Activated CD8-positive, alpha-beta T cell treated with anti-CD3 and anti-CD28 coated beads for 36 hours (primary cell): ENCODE measurements around the gene DPF3. TPM values are rescaled to one million over a fixed set of nuclear protein-coding genes. Genes with fewer than 3 reads are reported as not detected.

ENCODE experiments used
- ATAC-seq: fragments of 200-7000 bp; cut with Tn5 transposase; one replicate; pipeline ENCODE4 v1.10.0; 2021; ENCODE audit warnings: mild to moderate bottlenecking, moderate library complexity
- CTCF ChIA-PET: fragments of 350-600 bp; sonication (Branson Sonifier 250); formaldehyde crosslinking; loops from one replicate; lab custom pipeline; 2021; ENCODE audit warnings: antibody characterized with exemption; lab: Charles Lee
- POLR2A ChIA-PET: fragments of 350-600 bp; sonication (Branson Sonifier 250); formaldehyde crosslinking; loops from one replicate; lab custom pipeline; 2021; ENCODE audit warnings: antibody characterized with exemption; lab: Charles Lee
- DNase-seq: peaks from one replicate; pipeline ENCODE4 v3.0.0-alpha.2; 2020
- H3K27ac Mint-ChIP-seq: one replicate; pipeline ENCODE4 v1.8.0; 2021; ENCODE audit warnings: mild to moderate bottlenecking, mixed read lengths
- H3K27me3 Mint-ChIP-seq: one replicate; pipeline ENCODE4 v1.8.0; 2021; ENCODE audit warnings: mixed read lengths
- H3K36me3 Mint-ChIP-seq: one replicate; pipeline ENCODE4 v1.8.0; 2021; ENCODE audit warnings: low read depth, mixed read lengths
- H3K4me1 Mint-ChIP-seq: one replicate; pipeline ENCODE4 v1.8.0; 2021; ENCODE audit warnings: low read depth, mixed read lengths
- H3K4me3 Mint-ChIP-seq: one replicate; pipeline ENCODE4 v1.8.0; 2021; ENCODE audit warnings: mild to moderate bottlenecking, moderate library complexity, mixed read lengths
- H3K9me3 Mint-ChIP-seq: one replicate; pipeline ENCODE4 v1.8.0; 2021; ENCODE audit warnings: mixed read lengths
- CTCF ChIP-seq: fragments of 200-600 bp; IDR thresholded peaks from one replicate; pipeline ENCODE4 v1.8.0; 2022; ENCODE audit warnings: antibody characterized with exemption, mild to moderate bottlenecking
- intact Hi-C: fragments of 100-400 bp; cut with micrococcal nuclease; formaldehyde crosslinking; loops from one replicate; pipeline ENCODE4 v1.10.0; 2022
- total RNA-seq, 2 experiments: library from RNA; stranded (reverse); gene quantifications; one replicate each; pipeline ENCODE4 v1.2.3, GENCODE V29; 2021

DPF3 gene
- total RNA-seq, 2 experiments from 2014 or later, result 0.13 to 0.54 TPM

- Mint-ChIP-seq H3K4me1 (no peaks in the 10 kb centered on the region), H3K9me3 (peaks cover 2% of the 10 kb centered on the region), H3K27me3 (no peaks in the 10 kb centered on the region), H3K27ac (no peak overlapping the region), H3K36me3 (no peaks in the 10 kb centered on the region), H3K4me3 (no peak overlapping the region)
- DNase-seq (no peak), ATAC-seq (no peak)
- TF ChIP-seq CTCF, result no peak
- POLR2A ChIA-PET, result no interaction called here
- intact Hi-C loops, result no loop called here
- CTCF ChIA-PET, result interaction anchor here (0.8 to 0.9 kb wide), 2 partner anchors 79 to 164 kb away, joined by 3 read pairs; no protein-coding TSS in a partner anchor
Measured at GRCh38 chr14:72677664-72678063, 216.2 kb downstream of the DPF3 start.

GRCh38 chr14:72675126-72675525, 218.8 kb downstream of the DPF3 start:
- TF ChIP-seq CTCF, result no peak
- no peak overlapping the region for H3K4me3 Mint-ChIP-seq
- H3K27me3 Mint-ChIP-seq, result peaks cover 8% of the 10 kb centered on the region
- intact Hi-C loops, result no loop called here
- H3K4me1 Mint-ChIP-seq, result no peaks in the 10 kb centered on the region
- no peak for DNase-seq
- peaks cover 2% of the 10 kb centered on the region for H3K9me3 Mint-ChIP-seq
- ChIA-PET CTCF (no interaction called here), POLR2A (no interaction called here)
- H3K36me3 Mint-ChIP-seq, result no peaks in the 10 kb centered on the region
- ATAC-seq, result no peak
- H3K27ac Mint-ChIP-seq, result no peak overlapping the region

GRCh38 chr14:72673179-72673578, 220.7 kb downstream of the DPF3 start:
- H3K27ac Mint-ChIP-seq, result no peak overlapping the region
- peaks cover 2% of the 10 kb centered on the region for H3K9me3 Mint-ChIP-seq
- H3K4me1 Mint-ChIP-seq, result no peaks in the 10 kb centered on the region
- intact Hi-C loops, result no loop called here
- H3K36me3 Mint-ChIP-seq, result no peaks in the 10 kb centered on the region
- ATAC-seq (no peak), DNase-seq (no peak)
- no peak overlapping the region for H3K4me3 Mint-ChIP-seq
- no peak for TF ChIP-seq CTCF
- CTCF ChIA-PET, result no interaction called here
- peaks cover 17% of the 10 kb centered on the region for H3K27me3 Mint-ChIP-seq
- POLR2A ChIA-PET, result no interaction called here

- intact Hi-C loops, result no loop called here
- Mint-ChIP-seq H3K4me1 (peaks cover 2% of the 10 kb centered on the region), H3K4me3 (no peak overlapping the region), H3K36me3 (no peaks in the 10 kb centered on the region), H3K9me3 (no peaks in the 10 kb centered on the region), H3K27ac (no peak overlapping the region), H3K27me3 (peaks cover 19% of the 10 kb centered on the region)
- ChIA-PET CTCF (no interaction called here), POLR2A (no interaction called here)
- TF ChIP-seq CTCF, result no peak
- no peak for ATAC-seq
- no peak for DNase-seq
Measured at GRCh38 chr14:72666610-72667009, 227.3 kb downstream of the DPF3 start.

- DNase-seq, result no peak
- intact Hi-C loops, result no loop called here
- ATAC-seq, result peak; percentile 65
- H3K4me1 Mint-ChIP-seq, result peaks cover 2% of the 10 kb centered on the region
- H3K4me3 Mint-ChIP-seq, result no peak overlapping the region
- H3K36me3 Mint-ChIP-seq, result no peaks in the 10 kb centered on the region
- peaks cover 14% of the 10 kb centered on the region for H3K27me3 Mint-ChIP-seq
- TF ChIP-seq CTCF, result no peak
- no peak overlapping the region for H3K27ac Mint-ChIP-seq
- no peaks in the 10 kb centered on the region for H3K9me3 Mint-ChIP-seq
- ChIA-PET POLR2A (interaction anchor here (1.3 kb wide), 1 partner anchor 20 kb away, joined by 3 read pairs; no protein-coding TSS in a partner anchor), CTCF (no interaction called here)
Measured at GRCh38 chr14:72665259-72665658, 228.6 kb downstream of the DPF3 start.
